HG03442 (cell line): ENCODE results near the gene AMELY.
"Not testable (repeated sequence)": the region's sequence is repeated elsewhere in the genome, so short reads cannot be mapped to it uniquely, and the experiment has no call there.

ENCODE experiments used
- ATAC-seq: cut with Tn5 transposase; IDR thresholded peaks from one replicate; pipeline ENCODE4 v1.9.1; 2021; ENCODE audit warnings: mild to moderate bottlenecking, moderate library complexity; ENCODE audit not compliant: unreplicated experiment

AMELY gene, protein sequence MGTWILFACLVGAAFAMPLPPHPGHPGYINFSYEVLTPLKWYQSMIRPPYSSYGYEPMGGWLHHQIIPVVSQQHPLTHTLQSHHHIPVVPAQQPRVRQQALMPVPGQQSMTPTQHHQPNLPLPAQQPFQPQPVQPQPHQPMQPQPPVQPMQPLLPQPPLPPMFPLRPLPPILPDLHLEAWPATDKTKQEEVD

DNA sequence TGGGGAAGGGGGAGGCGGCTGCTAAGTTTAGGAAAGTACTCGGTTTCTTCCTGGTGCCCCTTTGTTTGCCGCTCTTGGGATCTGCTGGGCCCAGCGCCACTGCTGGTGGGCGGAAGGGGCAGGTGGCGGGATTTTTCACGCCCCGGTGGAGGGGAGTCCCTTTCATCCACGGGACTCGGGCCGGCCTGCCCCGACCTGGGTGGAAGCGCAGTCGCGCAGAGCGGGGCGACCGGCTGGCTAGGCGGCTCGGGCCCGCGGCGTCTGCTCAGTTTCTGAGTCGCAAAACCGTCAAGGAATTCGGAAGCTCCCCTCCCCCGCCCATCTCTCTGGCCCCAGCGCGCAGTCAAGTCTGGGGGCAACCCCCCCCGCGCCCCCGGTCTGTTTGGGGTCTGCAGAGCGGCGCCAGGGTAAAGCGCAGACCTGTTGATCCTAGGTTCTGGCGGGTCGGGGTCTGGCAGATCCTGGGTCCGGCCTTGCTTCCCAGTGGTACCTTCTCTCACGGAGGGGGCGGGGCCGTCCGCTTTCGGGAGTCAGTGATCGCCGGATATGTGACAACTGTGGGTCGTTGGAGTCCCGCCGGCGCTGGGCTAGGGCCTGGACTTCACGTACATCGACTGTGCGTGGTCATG lies at the start of gene AMELY:
AMELY (minus strand) TSS at position 500 of the 629 bp plus-strand sequence. CDS start 39,144 bp downstream, outside the sequence.
- no peak for ATAC-seq

- ATAC-seq = no peak
Measured at GRCh38 chrY:6949947-6950346, 38.4 kb upstream of the AMELY start.

DNA sequence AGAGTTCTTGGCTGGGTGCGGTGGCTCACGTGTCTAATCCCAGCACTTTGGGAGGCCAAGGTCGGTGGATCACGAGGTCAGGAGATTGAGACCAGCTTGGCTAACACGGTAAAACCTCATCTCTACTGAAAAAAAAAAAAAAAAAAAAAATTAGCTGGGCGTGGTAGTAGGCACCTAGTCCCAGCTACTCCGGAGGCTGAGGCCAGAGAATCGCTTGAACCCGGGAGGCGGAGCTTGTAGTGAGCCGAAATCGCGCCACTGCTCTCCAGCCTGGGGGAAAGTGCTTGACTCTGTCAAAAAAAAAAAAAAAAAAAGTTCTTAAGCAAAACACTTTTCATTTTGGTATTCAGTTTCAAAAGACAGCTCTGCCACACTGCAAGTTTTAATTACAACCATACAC lies 36.8 kb upstream of the AMELY start:
- ATAC-seq = no peak

DNA sequence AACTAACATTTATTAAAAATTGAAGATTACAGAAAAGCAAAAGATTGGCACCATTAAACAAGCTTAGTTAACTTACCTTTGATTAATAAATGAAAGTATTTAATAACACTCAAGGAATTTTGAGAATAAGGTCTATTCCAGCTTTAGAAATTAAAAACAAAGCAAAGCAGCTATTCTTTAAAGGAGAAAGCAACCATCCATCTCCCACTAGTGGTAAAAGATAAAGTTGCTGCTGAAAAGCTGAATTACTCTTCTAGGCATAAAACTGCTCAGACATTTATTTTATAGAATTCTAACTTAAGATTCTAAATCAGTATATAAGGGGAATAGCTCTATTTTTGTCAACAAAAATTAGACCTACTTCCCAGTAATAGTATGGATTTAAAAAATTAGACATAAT lies 36.1 kb upstream of the AMELY start:
- no peak for ATAC-seq

GRCh38 chrY:6935497-6935896 lies 23.9 kb upstream of the AMELY start:
- no peak for ATAC-seq

DNA sequence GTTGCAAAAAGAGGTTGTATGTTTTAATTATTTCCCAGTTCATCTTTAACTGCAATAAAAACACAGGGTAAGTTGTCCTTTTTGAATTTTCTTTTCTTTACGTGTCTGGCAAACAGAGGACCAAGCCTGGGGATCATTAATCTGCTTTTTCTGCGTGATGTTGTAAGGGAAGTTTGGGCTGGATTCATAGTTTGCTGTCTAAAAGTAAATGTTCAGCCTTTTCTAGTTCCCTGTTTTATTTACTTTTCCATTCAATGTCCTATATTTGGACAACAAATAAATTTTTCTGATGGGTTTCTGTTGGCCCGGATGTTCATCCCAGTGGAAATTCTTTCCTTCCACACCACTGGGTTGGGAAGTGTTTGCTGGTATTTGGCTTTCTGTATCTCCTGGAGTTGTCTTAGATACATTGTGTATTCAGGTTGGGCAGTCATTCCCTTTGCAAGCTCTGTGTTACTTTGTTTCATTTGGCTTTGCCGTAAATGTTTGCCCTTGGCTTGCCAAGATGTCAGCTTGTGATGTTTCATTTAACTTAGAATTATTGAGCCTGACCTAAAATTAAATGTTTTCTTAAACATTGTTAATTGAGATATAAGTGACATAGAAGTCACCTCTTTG lies 20.3 kb upstream of the AMELY start:
- ATAC-seq = no peak

GRCh38 chrY:6929237-6929636 lies 17.7 kb upstream of the AMELY start:
- no peak for ATAC-seq

GRCh38 chrY:6928265-6928664 lies 16.7 kb upstream of the AMELY start:
- ATAC-seq = no peak

DNA sequence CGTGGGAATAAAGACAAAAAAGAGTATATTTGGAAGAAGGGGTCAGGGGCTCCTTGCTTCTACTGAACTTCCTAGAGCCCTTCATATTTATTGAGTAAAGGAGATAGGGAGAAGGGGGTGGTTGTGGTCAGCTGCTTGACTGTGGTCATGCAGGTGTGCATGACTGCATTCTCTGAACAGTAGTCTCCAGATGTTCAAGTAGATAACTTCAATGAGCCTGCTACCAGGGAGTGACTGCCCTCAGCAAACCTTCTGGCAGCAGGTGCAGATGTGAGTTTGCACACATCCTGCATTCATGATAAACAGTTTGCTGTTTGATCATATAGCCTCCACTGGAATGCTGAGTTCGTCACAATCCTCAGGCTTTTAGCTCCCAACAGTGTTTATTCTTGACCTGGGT lies 9.5 kb upstream of the AMELY start:
- no peak for ATAC-seq

DNA sequence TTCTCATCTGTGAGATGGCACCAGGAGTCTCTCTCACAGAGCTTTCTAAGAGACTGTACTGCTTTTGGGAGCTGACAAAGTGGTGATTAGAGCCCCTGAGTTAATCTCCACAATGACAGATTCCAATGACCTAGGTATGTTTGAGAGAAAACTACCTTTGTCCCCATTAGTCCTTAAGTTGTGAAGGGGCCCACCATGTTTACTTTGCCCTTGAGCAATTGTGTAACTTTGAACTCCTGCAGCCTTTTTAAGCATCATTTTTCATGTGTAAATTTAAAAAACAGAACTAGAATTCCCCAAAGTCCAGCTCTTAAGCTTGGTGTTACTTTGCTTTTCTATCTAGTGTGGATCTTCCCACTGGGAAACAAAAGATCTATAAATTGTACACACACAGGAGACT lies 1.8 kb upstream of the AMELY start:
- no peak for ATAC-seq

DNA sequence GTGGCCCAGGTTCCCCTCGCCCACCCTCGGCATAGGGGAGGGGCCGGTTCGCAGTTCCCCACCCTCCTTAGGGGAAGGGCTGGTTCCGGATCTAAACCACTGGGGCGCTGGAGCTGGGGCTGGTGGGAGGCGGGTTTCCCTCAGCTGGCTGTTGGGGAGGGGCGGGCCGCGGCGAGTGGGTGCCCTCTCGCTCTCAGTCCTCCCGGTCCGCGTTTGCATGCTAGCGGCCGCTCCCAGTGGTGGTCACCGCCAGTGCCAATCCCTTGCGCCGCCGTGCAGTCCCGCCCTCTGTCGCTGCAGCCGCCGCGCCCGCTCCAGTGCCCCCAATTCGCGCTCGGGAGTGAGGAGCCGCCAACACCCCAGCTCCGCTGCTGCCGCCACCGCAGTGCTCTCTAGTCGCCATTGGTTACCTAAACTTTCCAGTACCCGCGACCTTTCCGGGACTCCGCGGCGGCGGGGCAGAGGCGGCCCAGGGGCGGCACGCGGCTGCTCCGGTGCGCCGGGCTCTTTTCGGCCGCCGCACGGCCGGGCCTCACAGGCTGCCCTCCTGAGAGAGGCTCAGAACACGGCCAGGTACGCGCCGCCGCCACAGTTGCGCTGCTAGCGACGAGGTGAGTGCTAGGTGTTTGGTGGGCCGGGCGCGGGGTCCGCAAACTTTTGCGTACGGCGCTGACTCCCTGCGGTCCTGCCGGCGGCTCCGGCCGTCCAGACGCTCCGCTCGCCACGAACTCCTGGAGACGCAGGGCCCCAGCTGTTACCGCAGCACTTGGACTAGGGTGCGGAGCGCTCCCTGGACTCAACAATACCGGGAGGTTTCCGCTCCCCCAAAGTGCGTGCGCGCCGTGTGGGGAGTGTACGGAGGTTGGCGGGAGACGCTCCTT lies 940 bp downstream of the AMELY start, which contains the start of gene TBL1Y:
TBL1Y (plus strand) TSS at position 326 of the 881 bp plus-strand sequence. CDS start 114,388 bp downstream, outside the sequence.
- no peak for ATAC-seq

DNA sequence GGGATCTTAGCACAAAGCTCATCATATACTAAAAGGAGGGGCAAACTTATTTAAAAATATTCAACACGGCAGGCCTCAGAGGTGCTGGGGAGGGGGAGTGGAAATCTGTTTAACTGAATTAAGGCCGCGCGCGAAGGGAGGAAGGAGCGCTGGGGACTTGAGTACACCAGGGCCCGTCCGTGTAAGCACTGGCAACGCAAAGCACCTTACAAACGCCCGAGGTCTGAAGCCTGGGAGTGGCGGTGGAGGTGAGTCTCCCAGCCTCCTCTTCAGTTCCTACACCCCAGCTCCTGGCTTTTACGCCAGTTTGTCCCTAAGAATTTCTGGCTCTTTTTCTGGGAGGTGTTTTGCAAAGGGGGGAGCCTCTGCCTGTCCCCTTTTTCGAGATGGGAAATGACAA lies 1.7 kb downstream of the AMELY start:
- no peak for ATAC-seq

DNA sequence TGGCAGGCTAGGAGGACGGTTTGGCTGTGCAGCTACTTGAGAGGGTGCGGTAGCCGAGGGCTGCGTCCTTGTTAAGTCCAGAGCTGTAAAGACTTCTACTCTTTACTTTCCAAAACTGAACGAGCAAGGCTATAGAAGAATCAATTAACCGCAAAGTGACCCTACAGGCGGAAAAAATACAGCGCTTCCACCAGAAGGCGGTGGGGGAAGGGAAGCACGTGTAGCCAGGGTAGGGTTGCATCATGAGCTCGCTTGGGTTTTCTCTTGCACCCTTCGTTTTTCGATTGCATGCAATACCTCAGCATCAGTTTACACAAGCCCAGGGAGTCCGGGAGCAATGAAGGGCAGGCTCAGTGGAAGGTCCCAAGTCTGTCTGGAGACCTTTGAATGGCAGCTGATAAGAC lies 2.4 kb downstream of the AMELY start:
- no peak for ATAC-seq

DNA sequence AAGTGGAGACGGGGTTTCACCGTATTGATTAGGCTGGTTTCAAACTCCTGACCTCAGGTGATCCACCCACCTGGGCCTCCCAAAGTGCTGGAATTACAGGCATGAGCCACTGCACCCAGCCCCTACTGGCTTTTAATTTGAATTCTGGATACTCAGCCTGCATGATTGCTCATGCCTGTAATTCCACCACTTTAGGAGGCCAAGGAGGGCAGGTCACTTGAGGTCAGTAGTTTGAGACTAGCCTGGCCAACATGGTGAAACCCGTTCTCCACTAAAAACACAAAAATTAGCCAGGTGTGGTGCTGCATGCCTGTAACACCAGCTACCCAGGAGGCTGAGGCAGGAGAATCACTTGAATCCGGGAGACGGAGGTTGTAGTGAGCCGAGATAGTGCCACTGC lies 3.5 kb downstream of the AMELY start:
- ATAC-seq = not testable (repeated sequence)

GRCh38 chrY:6907591-6907990 lies 4.0 kb downstream of the AMELY start:
- ATAC-seq = no peak

DNA sequence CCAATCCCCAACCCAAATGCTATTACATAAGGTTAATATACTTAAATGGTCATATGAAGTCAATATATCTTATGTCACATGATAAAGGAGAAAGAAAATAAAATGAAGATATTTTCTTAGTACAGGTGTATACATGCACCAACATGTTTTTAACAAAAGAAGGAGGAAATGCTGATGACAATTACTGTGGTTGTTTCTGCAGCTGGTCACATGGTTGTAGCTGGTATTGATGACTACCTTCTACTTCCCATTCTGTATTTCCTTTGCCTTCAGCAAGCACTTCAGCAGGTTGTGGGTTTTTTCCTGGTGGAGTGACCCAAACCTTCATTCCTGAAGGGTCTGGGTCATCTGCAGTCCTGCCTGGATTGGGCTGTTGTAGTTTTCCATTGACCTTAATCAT lies 9.4 kb downstream of the AMELY start:
- not testable (repeated sequence) for ATAC-seq

GRCh38 chrY:6895236-6895635 lies 16.3 kb downstream of the AMELY start:
- ATAC-seq = no peak

DNA sequence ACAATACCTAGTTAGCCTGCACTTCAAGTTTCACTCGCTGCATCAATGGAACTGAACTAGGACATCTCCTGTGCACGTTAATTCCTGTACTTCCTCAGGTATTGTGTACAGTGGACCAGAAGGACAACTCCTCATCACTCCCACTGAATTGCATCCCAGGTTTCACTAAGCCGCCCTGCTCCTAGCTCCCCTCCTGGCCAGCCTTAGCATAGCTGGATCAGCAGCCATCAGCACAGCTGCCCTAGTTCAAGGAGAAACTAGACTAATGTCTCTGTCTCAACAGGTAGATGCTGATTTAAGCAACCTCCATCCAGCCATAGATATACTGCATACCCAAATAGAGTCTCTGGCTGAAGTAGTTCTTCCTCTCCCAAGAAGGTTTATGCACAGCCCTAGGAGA lies 17.1 kb downstream of the AMELY start:
- ATAC-seq = no peak

GRCh38 chrY:6849384-6849783 lies 62.2 kb downstream of the AMELY start:
- ATAC-seq = no peak

DNA sequence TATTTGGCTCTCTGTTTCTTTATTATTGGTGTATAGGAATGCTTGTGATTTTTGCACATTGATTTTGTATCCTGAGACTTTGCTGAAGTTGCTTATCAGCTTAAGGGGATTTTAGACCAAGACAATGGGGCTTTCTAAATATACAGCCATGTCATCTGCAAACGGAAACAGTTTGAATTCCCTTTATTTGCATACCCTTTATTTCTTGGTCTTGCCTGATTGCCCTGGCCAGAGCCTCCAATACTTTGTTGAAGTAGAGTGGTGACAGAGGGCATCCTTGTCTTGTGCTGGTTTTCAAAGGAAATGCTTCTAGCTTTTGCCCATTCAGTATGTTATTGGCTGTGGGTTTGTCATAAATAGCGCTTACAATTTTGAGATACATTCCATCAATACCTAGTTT lies 68.9 kb downstream of the AMELY start:
- not testable (repeated sequence) for ATAC-seq
